HepG2 (cell line): ENCODE measurements around the gene KLHL7. TPM values are rescaled to one million over a fixed set of nuclear protein-coding genes. Genes with fewer than 3 reads are reported as not detected.
A peak's percentile ranks its signal among the peaks of the same experiment; 100 is the strongest.

Source experiments
- CEBPG ChIP-seq: IDR thresholded peaks from 2 replicates; pipeline ENCODE4 v1.6.1; 2016
- DRAP1 ChIP-seq: IDR thresholded peaks from 2 replicates; pipeline ENCODE4 v1.6.1; 2016; ENCODE audit warnings: missing genetic modification reagents, missing compliant biosample characterization
- EED ChIP-seq: sonication (generic); formaldehyde crosslinking; IDR thresholded peaks from 2 replicates; pipeline ENCODE4 v1.5.0; 2020; ENCODE audit warnings: mild to moderate bottlenecking, missing genetic modification reagents
- HBP1 ChIP-seq: IDR thresholded peaks from 2 replicates; pipeline ENCODE4 v1.6.1; 2016; ENCODE audit warnings: low read depth, control low read depth
- KDM5B ChIP-seq: sonication (generic); formaldehyde crosslinking; IDR thresholded peaks from 2 replicates; pipeline ENCODE4 v1.4.0; 2020; ENCODE audit warnings: missing genetic modification reagents, mild to moderate bottlenecking, borderline replicate concordance
- LBX2 ChIP-seq: sonication (generic); formaldehyde crosslinking; IDR thresholded peaks from 2 replicates; pipeline ENCODE4 v1.5.0; 2020; ENCODE audit warnings: missing genetic modification reagents, mild to moderate bottlenecking, borderline replicate concordance
- LCORL ChIP-seq, 2 experiments: fragments of 450-650 bp in 1 of 2; sonication (generic) in 1 of 2; formaldehyde crosslinking in 1 of 2; IDR thresholded peaks; 2 replicates each; pipeline versions ENCODE4 v1.5.0 to v1.6.1; 2017 to 2020; ENCODE audit warnings: antibody characterized with exemption in 1 of 2, missing genetic modification reagents in 1 of 2
- MXD3 ChIP-seq: IDR thresholded peaks from 2 replicates; pipeline ENCODE4 v1.6.1; 2016; ENCODE audit warnings: mild to moderate bottlenecking, missing biosample characterization, missing genetic modification reagents
- NFATC3 ChIP-seq: sonication (generic); formaldehyde crosslinking; IDR thresholded peaks from 2 replicates; pipeline ENCODE4 v1.5.1; 2020; ENCODE audit warnings: mild to moderate bottlenecking, missing genetic modification reagents
- NR2F6 ChIP-seq, 2 experiments: IDR thresholded peaks; 2 replicates each; pipeline ENCODE4 v1.6.1; 2016; ENCODE audit warnings: antibody characterized with exemption in 1 of 2, mild to moderate bottlenecking in 1 of 2
- SNAI1 ChIP-seq: sonication (generic); formaldehyde crosslinking; IDR thresholded peaks from 2 replicates; pipeline ENCODE4 v1.5.0; 2020; ENCODE audit warnings: mild to moderate bottlenecking, missing genetic modification reagents, borderline replicate concordance
- SUZ12 ChIP-seq: fragments of 150-350 bp; IDR thresholded peaks from 2 replicates; pipeline ENCODE4 v1.6.1; 2014; ENCODE audit warnings: low read depth, low read length
- ZBTB7B ChIP-seq: sonication (generic); formaldehyde crosslinking; IDR thresholded peaks from 2 replicates; pipeline ENCODE4 v1.4.0; 2020; ENCODE audit warnings: missing genetic modification reagents
- ZNF205 ChIP-seq: IDR thresholded peaks from 2 replicates; pipeline ENCODE4 v1.6.1; 2018; ENCODE audit warnings: missing biosample characterization, missing genetic modification reagents
- ZNF326 ChIP-seq: sonication (generic); formaldehyde crosslinking; IDR thresholded peaks from 2 replicates; pipeline ENCODE4 v1.4.0; 2020; ENCODE audit warnings: missing genetic modification reagents, borderline replicate concordance
- ZNF430 ChIP-seq: sonication (generic); formaldehyde crosslinking; IDR thresholded peaks from 2 replicates; pipeline ENCODE4 v1.9.0; 2021; ENCODE audit warnings: mild to moderate bottlenecking, missing genetic modification reagents
- ZNF44 ChIP-seq: sonication (generic); formaldehyde crosslinking; IDR thresholded peaks from 2 replicates; pipeline ENCODE4 v1.5.1; 2020; ENCODE audit warnings: mild to moderate bottlenecking, missing genetic modification reagents
- ZNF546 ChIP-seq: sonication (generic); formaldehyde crosslinking; conservative IDR thresholded peaks from 2 replicates; pipeline ENCODE4 v1.8.1; 2023; ENCODE audit warnings: mild to moderate bottlenecking, missing genetic modification reagents
- ZNF740 ChIP-seq: sonication (generic); formaldehyde crosslinking; IDR thresholded peaks from 2 replicates; pipeline ENCODE4 v1.4.0; 2020; ENCODE audit warnings: missing genetic modification reagents
- polyA plus RNA-seq, 8 experiments: library from polyadenylated mRNA; depleted of rRNA in 3 of 8; stranded (reverse) in 7 of 8; unstranded in 1 of 8; fragments of >200 nt; fragmentation: Illumina TruSeq in 4 of 8; extraction: Trizol in 4 of 8; gene quantifications; 2 replicates each; pipeline versions ENCODE4 v1.2.1 to v1.2.3, GENCODE V29; 2011 to 2016; ENCODE audit warnings: low read depth in 4 of 8, missing spikeins in 1 of 8, mixed read lengths in 1 of 8; ENCODE audit not compliant: insufficient read depth in 1 of 8
- total RNA-seq, 5 experiments: library from RNA; depleted of rRNA; stranded (reverse); fragments of >200 nt; fragmentation: Illumina TruSeq; extraction: Trizol; gene quantifications; 2 replicates each; pipeline ENCODE4 v1.2.3, GENCODE V29; 2016; ENCODE audit warnings: low read depth in 1 of 5
- TF ChIP-seq, protein P1 (sequence below): sonication (generic); formaldehyde crosslinking; IDR thresholded peaks from 2 replicates; pipeline ENCODE4 v1.4.0; 2020; ENCODE audit warnings: missing genetic modification reagents
- TF ChIP-seq, protein P2 (sequence below): sonication (generic); formaldehyde crosslinking; IDR thresholded peaks from 2 replicates; pipeline ENCODE4 v1.5.1; 2020; ENCODE audit warnings: missing genetic modification reagents, mild to moderate bottlenecking, borderline replicate concordance
- TF ChIP-seq, protein P3 (sequence below): sonication (generic); formaldehyde crosslinking; IDR thresholded peaks from 2 replicates; pipeline ENCODE4 v1.4.0; 2020; ENCODE audit warnings: mild to moderate bottlenecking, missing genetic modification reagents

KLHL7 gene
- total and polyA plus RNA-seq, 2 of the 13 experiments (the other 11 are each of a cell fraction or from before 2014, with no cell fraction given) = 16.2 to 34.4 TPM

DNA sequence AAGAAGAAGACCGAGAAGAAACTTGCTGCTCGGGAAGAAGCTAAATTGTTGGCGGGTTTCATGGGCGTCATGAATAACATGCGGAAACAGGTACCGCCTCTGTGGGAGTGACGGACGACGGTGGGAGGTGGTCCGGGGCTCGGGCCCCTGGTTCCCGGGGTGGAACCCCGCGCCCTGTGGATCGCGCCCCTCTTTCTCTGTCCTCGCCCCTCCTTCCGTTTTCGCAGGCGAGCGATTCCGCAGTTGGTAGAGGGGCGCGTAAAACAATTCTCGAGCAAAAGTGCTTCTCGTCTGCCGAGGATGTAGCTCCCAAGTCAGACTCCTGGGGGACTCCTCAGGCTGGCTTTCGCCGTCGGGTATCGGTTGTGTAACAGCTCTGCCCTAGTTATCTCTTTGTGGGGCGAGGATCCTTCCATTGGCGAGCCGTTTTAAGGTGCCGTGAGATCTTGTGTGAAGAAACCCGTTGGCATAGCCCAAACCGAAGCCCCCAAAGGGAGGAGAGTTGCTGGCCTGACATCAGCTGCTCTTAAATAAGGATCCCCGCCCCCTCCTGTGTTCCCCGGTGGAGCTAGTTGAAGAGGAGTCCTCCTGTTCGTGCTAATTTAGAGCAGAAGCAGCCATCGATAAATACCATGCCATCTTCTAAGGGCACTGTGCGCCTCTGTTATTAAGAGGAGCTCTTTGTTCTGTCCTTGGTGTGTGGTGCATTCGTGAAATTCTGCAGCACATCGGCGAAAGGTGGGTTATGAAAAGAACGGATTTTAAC lies 655 bp downstream of the KLHL7 start (continued):
- TF ChIP-seq, protein P1, sequence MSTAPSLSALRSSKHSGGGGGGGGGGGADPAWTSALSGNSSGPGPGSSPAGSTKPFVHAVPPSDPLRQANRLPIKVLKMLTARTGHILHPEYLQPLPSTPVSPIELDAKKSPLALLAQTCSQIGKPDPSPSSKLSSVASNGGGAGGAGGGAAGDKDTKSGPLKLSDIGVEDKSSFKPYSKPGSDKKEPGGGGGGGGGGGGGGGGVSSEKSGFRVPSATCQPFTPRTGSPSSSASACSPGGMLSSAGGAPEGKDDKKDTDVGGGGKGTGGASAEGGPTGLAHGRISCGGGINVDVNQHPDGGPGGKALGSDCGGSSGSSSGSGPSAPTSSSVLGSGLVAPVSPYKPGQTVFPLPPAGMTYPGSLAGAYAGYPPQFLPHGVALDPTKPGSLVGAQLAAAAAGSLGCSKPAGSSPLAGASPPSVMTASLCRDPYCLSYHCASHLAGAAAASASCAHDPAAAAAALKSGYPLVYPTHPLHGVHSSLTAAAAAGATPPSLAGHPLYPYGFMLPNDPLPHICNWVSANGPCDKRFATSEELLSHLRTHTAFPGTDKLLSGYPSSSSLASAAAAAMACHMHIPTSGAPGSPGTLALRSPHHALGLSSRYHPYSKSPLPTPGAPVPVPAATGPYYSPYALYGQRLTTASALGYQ (CRISPR knock-in tag) = 0 out of 2 replicates have a peak, but pooled peaks have one; percentile 12
- TF ChIP-seq ZNF740 (0 out of 2 replicates have a peak, but pooled peaks have one; percentile 34), ZNF44 (CRISPR knock-in tag) (no peak), MXD3 (CRISPR knock-in tag) (no peak), ZNF546 (CRISPR knock-in tag) (no peak), ZNF430 (no peak), ZBTB7B (0 out of 2 replicates have a peak, but pooled peaks have one; percentile 6), NFATC3 (CRISPR knock-in tag) (0 out of 2 replicates have a peak, but pooled peaks have one; percentile 0), EED (CRISPR knock-in tag) (no peak), DRAP1 (CRISPR knock-in tag) (no peak), LBX2 (CRISPR knock-in tag) (no peak), KDM5B (CRISPR knock-in tag) (no peak), CEBPG (0 out of 2 replicates have a peak, but pooled peaks have one; percentile 22), HBP1 (CRISPR knock-in tag) (no peak), SUZ12 (no peak), SNAI1 (peak; percentile 65; the same call in 1 of the 2 replicates), ZNF205 (CRISPR knock-in tag) (no peak; the same call in 1 of the 2 replicates), NR2F6 (IDR thresholded peaks at IDR 0.05) (no peak), NR2F6 (CRISPR knock-in tag; IDR thresholded peaks at IDR 0.05) (no peak), LCORL (IDR thresholded peaks at IDR 0.05) (no peak), LCORL (CRISPR knock-in tag; IDR thresholded peaks at IDR 0.05) (no peak), ZNF326 (CRISPR knock-in tag) (no peak)
- TF ChIP-seq, protein P2, sequence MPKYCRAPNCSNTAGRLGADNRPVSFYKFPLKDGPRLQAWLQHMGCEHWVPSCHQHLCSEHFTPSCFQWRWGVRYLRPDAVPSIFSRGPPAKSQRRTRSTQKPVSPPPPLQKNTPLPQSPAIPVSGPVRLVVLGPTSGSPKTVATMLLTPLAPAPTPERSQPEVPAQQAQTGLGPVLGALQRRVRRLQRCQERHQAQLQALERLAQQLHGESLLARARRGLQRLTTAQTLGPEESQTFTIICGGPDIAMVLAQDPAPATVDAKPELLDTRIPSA (CRISPR knock-in tag) = no peak
- TF ChIP-seq, protein P3, sequence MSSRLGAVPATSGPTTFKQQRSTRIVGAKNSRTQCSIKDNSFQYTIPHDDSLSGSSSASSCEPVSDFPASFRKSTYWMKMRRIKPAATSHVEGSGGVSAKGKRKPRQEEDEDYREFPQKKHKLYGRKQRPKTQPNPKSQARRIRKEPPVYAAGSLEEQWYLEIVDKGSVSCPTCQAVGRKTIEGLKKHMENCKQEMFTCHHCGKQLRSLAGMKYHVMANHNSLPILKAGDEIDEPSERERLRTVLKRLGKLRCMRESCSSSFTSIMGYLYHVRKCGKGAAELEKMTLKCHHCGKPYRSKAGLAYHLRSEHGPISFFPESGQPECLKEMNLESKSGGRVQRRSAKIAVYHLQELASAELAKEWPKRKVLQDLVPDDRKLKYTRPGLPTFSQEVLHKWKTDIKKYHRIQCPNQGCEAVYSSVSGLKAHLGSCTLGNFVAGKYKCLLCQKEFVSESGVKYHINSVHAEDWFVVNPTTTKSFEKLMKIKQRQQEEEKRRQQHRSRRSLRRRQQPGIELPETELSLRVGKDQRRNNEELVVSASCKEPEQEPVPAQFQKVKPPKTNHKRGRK = no peak
